Forelimb muscle (tissue), 1 donor: ENCODE results near the gene FASTK. TPM values are rescaled to one million over a fixed set of nuclear protein-coding genes. Genes with fewer than 3 reads are reported as not detected.
A peak's percentile ranks its signal among the peaks of the same experiment; 100 is the strongest.

Experiments
- DNase-seq: peaks from one replicate; pipeline ENCODE4 v3.0.0-alpha.2; 2013; ENCODE audit warnings: low read depth
- polyA plus RNA-seq: library from polyadenylated mRNA; unstranded; fragments of 120-200 nt; gene quantifications from one replicate; pipeline ENCODE4 v1.2.1, GENCODE V29; 2013; ENCODE audit not compliant: insufficient read length

Gene FASTK
- 67.0 TPM for polyA plus RNA-seq

DNA sequence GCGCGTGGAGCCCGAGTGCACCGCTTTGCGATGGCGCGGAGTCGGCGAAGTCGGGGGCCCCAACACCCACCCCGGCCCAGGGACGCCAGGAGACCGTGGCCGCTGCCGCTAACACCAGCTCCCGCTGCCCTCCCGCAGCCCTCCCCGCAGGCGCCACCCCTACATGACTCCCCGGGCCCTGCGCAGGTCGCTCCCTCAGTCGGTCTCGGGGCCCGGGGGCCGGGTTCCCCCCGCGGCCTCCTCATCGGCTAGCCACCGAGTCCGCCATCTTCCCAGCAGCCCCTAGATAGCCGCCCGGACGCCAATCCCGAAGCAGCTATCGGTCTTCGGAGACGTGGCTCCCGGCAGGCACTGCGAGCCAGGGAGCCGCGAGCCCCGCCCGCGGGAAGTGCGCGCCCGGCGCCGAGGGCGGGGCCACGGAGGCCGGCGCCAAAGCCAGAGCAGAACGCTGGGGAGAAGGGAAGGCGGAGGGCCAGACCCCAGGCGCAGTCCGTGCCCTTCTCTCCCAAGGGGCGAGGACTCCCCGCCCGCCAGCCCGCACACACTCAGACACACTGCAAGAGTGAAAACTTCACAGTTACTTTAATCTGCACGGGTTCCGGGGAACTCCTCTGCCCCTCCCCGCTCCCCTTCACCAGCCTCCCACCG, at the start of gene FASTK:
FASTK (minus strand) TSS at position 288 of the 648 bp plus-strand sequence; CDS start at position 245, 43 bp downstream.
- peak; percentile 79 for DNase-seq

GRCh38 chr7:151129960-151130591, 49.5 kb upstream of the FASTK start:
- no peak for DNase-seq

DNA sequence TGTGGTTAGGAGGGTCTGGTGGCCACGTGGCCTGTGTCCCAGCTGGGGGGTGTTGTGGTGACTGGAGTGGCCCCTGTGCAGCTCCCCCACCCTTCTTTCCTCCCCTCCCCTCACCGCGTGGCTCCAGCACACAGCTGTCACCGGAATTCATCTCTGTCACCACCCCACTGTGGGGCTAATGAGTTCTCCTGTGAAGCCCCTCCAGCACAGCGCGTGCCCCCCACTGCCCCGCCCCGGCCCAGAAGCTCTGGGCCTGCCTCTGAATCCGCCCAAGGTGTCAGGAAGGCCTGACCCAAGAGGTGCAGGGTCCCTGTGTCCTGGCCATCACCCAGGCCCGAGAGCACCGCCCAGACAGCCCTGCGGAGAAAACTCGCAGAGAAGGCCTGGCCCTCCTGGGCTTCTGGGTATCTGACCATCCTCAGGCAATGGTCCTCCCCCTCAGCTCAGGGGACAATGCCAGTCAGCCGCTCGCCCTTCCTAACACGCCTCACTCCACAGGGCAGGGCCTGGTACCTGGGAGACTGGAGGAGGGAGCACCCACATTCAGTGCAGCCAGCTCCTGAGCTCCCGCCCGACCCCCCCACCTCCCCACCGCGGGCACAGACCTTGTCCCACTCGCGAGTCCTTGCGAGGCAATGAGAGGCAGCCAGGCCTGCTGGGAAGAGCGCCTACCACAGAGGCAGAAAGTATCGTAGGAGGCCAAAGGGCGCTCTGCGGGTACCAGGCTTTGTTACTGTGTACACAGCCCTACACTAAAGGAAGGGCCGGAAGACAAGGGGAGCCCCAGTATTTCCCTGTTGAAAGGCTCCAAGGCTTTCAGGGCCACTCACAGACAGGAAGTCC, 48.7 kb upstream of the FASTK start:
- DNase-seq, result no peak

GRCh38 chr7:151128716-151129115, 48.1 kb upstream of the FASTK start:
- no peak for DNase-seq

GRCh38 chr7:151128144-151128543, 47.5 kb upstream of the FASTK start:
- DNase-seq, result no peak

DNA sequence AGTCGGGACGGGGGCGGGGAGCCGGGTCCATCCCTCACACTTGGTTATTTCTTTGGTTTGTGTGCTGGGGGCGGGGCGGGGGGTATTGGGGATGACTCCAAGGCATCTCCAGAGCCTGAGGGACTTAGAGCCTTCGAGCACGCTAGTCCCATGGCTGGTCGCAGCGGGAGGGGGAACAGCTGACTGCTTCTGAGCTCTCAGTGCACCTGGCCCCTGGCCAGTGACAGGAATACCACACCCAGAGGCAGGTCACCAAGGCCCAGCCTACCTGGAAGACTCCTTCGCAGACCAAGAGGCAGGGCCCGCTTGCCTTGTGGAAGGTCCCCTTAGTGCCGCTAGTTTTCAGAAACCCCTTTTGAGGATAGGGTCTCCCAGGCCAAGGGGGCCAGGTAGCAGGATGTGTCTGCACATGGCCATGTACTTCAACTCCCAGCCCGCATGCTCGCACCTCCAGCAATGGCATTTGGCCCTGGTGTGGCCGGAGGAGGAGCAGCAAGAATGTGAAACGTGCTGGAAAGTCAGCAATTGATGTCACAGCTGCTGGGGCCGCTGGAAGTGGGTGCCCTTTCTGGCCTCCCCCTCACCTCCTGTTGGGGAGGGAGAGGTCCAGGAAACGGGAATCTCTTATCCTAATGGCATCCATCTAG, 46.0 kb upstream of the FASTK start:
- no peak for DNase-seq

- no peak for DNase-seq
Measured at GRCh38 chr7:151125846-151126481, 45.4 kb upstream of the FASTK start.

DNA sequence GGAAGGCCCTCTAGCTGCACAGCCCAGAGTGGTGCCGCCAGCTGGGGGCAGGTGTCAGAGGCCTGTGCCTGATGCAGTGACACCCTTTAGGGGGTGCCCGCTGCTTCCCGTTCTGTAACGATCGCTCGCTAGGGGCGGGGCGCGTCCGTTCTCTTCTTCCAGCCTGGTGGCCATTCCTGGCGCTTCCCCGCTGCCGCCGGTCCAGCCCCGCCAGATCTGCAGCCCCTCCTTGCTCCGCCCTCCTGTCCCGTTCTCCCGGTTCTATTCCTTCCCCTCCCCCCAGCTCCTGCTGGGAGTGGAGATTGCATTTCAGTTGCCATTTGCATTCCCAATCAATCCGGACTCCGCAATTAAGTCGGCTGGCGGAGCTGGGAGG, 44.8 kb upstream of the FASTK start:
- no peak for DNase-seq

DNA sequence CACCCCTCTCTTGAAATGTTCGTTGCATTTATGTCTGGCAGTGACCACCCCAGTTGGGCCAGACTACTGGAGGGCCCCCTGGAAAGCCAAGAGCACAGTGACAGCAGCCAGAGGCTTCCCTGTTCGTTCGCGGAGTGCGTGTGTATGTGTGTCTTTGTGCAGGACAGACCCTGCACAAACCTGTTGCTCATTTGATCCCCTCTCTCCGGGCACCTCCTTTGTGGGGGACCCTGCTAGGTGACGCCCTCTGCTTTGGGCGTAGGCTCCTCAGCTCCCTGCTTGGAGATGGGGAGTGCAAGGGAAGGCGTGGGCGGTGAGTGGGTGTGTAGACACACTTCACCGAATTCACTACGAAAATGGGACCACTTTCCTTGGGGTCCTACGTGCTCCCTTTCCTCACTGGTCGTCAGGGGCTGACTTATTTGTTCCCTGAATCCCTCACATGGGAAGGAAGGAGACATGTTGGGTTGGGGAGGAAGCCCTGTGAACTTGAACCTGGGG, 44.3 kb upstream of the FASTK start:
- no peak for DNase-seq

DNA sequence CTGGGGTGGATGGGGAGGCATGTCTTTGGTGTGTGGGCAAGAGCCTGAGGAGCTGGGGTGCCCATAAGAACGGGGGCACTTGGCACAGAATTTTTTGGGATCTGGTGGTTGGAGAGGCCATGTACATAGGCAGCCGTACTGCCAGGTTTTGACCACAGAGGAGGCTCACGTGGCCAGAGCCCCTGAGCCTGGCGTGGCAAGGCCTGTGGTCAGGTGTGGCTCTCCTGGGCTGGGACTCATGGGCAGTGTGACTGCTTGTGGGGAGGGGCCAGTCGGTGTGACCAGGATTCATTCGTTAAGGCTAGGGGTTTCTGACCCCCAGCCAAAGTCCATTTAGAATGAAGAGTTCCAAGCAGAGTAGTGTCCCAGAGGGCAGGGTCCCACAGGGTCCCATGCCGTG, 43.9 kb upstream of the FASTK start:
- no peak for DNase-seq

GRCh38 chr7:151123822-151124464, 43.3 kb upstream of the FASTK start:
- DNase-seq, result peak; percentile 47

DNA sequence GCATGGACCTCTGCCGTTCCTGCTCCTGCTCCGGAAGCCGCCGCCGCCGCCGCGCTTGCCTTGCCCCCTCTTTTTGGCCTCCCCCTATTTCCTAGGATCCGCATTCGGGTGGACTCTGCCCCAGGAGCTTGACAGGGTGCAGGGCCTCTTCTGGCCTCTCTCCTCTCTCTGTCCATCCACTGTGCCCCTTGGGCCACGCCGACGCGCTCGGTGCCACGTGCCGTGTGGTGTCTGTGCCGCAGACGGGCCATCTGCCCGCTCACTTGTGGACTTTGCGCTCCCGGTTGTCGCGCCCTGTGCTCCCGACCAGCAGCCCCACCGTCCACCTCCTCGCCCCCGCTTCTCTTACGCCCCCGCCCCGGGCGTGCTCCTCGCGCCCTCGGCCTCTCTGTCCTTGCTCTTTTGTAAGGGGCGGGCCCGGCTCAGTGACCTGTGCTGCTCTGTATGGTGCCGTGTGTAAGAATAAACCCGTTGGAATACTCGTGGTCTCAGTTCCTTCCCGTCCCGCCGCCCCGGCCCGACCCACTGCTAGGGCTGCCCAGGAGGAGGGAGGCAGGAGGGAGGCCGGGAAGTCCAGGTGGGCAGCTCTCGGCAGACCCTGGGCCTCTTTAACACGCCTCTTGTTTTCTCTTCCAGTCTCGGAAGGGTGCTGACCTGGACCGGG, 42.7 kb upstream of the FASTK start:
- DNase-seq, result no peak

DNA sequence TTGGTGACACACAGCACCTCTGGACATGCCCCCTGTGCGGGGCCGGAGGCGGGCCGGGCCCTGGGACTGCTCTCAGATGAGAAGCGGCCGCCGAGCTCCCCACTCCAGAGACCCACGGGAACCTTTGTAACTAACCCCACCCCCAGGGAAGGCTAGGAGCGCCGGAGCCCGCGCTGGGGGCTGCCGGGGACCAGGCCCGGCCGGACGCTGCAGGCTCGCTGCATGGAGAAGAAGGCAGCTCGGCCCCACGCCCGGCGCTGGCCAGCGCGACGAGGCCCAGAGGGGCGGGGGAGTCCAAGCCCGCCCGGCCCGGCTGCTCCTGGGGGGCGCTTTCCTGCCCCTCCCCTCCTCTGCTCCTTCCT, 42.2 kb upstream of the FASTK start:
- DNase-seq, result no peak

DNA sequence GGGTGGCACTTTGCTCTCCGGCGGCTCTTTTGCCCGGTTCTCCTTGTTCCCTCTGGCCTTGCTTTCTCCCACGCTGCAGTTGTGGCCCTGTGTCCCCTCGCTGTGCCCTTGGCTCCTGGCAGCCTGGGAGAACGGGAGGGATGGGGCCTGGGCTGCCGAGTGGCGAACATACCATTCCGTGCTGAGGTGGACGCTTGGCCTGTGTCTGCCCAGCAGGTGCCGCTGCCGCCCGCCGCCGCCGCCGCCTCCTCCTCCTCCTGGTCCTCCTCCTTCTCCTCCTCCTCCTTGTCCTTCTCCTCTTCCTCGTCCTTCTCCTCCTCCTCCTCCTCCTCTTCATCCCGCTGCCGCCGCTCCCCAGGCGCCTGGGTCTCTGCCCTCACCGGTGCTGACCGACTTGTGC, 41.7 kb upstream of the FASTK start:
- DNase-seq, result no peak

DNA sequence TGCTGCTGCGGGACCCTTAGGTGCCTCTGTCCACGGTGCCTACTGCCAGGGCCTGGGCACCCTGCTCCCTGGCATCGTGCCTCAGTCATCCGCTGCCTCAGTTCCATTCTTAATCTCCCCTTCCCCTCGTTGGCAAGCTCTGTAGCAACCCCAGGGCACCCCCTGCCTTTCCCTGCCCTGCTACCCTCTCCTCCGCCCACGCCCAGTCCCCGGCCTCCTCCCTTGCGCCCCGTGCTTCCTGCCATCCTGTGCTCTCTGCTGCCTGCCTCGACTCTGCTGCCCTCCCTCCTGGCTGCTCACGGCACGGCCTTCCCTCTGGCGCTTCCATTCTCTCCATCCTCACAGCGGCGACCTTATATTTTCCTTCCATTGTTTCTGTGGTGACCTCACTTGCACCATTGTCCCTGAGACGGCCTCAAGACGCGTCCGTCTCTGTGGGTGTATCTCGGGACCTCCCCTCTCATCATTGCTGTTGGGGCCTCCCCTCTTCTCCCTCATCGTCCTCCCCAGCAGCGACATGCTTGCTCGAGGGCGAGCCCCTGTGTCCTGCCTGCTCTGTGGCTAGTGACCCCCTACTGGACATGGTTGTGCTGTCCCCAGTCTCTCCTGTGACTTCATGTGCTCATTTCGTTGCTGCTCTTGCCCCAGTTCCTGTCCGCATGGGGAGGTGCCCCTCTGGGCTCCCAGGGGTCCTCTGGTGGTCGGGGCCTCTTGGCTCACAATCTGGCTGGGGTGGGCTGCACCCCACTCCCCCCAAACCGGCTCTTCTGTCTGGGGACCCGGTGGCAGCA, 41.0 kb upstream of the FASTK start:
- no peak for DNase-seq

GRCh38 chr7:151120896-151121295, 40.3 kb upstream of the FASTK start:
- no peak for DNase-seq

DNA sequence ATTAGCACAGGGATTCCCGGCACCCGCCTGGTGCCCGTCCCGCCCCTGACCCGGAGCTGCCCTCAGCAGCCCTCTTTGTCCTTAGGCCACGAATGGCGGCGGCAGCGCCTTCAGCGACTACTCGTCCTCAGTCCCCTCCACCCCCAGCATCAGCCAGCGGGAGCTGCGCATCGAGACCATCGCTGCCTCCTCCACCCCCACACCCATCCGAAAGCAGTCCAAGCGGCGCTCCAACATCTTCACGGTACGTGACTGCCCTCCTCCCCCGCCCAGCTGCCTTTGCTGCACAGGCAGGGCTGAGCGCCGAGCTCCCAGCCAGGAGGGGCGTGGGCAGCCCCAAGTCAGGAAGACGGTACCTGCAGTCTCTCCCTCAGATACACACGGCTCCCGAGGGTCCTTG, 39.3 kb upstream of the FASTK start:
- no peak for DNase-seq

DNA sequence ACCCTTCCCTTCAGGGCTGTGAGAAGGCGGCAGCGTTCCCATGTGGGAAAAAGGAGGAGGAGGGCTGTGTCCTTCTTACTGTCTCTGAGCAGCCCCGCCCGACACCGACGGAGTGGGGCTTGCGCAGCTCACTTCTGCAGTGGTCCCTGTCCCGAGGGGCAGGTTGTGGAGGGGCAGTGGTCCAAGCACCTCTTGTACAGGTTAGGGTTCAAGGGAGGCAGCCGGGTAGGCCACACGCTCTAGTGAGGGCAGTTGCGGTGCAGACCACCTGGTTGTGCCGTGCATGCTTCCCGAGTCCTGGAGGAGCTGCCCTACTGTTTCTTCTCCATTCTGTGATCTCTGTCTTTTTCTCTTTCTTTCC, 38.4 kb upstream of the FASTK start:
- no peak for DNase-seq

GRCh38 chr7:151118108-151119054, 37.8 kb upstream of the FASTK start:
- no peak for DNase-seq
